ENCODE measurements around the gene PTH2.
"Not testable (repeated sequence)": the region's sequence is repeated elsewhere in the genome, so short reads cannot be mapped to it uniquely, and the experiment has no call there.

PTH2 gene

DNA sequence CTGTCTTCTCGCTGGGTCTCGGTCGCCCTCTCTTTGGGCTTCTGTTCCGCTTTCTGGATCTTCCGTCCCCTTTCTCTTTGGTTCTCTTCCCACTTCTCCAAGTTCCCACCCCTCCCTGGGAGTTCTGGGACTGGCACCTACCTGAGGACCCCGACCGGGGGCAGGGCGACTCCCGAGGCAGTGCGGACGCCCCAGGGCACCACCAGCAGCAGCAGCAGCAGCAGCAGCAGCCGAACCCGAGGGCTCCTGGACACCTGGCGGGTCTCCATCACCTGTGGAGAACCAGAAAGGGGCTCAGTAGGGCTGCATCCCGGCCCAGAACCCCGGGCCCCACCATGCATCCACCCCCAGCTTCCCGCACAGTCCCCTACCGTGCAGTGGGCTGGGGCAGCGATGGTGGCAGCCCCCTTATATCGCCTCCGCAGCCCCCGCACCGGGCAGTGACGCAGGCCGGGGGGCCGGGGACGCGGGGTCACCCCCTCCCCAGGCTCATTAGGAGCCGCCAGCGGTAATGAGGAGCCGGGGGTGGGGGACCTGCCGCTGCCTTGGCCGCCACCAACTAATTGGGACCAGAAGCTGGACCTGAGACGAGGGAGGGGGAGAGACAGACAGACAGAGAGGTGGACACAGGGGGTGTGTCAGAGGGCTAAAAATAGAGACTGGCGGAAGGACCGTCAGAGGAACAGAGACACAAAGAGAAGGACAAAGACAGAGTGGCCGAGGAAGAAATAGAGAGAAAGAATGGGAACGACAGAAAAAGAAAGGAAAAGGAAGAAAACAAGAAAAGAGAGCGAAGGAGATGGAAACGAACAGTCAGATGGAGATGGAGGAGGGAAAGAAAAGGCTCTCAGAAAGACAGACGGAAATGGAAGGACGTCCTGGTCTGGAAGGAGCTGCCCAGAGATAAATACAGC lies at the start of gene PTH2:
Gene PTH2 (minus strand): TSS at position 371 of the 914 bp plus-strand sequence. CDS start 102 bp downstream, at position 269.
- DNase-seq = no peak

- no peak for DNase-seq
Observed at GRCh38 chr19:49472936-49473335, 49.7 kb upstream of the PTH2 start.

GRCh38 chr19:49470615-49470978 lies 47.4 kb upstream of the PTH2 start:
- DNase-seq = no peak

DNA sequence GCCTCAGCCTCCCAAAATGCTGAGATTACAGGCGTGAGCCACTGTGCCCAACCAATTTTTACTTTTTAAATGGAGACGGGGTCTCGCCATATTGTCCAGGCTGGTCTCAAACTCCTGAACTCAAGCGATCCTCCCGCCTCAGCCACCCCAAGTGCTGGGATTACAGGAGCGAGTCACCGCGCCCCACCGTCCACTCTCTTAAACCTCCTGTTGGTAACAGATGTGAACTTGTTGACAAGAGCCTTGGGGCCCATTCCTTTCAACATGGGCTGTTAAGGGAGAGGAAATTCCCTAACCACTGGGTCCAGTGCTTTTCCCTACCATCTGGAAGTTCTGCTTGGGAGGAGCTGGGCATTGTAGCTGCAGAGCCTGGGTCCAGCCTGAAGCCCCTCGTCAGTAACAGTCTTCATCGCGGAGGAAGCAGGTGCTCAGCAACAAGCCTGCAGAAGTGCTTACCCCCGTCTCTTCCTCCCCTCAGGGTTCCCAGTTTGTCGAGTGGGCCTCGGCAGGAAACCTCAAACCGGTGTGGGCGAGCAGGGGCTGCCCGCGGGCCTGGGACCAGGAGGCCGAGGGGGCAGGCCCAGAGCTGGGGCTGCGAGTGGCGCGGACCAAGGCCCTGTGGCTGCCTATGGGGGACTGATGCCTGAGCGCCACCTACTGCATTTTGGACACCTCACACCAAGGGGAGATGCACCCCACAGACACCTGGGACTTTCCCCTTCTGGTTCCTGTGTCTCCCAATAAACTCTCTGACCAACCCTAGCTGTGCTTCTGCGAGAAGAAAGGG lies 46.8 kb upstream of the PTH2 start:
- no peak for DNase-seq

GRCh38 chr19:49468746-49469447 lies 45.7 kb upstream of the PTH2 start:
- DNase-seq = peak; percentile 39

DNA sequence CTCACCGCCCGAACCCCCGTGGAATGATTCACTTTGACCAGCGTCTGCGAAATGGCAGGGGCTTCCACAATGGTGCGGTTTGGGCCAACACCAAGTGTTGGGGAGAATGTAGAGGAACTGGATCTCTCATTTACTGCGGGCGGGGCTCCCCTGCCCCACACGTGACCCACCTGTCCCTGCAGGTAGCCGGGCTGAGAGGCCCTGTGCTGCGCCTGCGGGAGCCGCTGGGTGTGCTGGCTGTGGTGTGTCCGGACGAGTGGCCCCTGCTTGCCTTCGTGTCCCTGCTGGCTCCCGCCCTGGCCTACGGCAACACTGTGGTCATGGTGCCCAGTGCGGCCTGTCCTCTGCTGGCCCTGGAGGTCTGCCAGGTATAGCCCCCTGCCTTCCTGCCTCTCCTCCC lies 45.0 kb upstream of the PTH2 start:
- no peak for DNase-seq

- no peak for DNase-seq
Observed at GRCh38 chr19:49465371-49465770, 42.1 kb upstream of the PTH2 start.

GRCh38 chr19:49463960-49464740 lies 40.9 kb upstream of the PTH2 start:
- DNase-seq = no peak

- no peak for DNase-seq
Observed at GRCh38 chr19:49462492-49462891, 39.3 kb upstream of the PTH2 start.

DNA sequence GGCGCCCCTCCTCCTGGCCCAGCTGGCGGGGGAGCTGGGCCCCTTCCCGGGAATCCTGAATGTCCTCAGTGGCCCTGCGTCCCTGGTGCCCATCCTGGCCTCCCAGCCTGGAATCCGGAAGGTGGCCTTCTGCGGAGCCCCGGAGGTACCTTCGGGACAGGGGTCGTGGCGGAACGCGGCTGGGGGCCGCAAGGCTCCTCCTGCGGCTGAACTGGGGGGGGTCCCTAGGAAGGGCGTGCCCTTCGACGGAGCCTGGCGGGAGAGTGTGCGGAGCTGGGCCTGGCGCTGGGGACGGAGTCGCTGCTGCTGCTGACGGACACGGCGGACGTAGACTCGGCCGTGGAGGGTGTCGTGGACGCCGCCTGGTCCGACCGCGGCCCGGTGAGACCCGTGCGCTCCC lies 38.4 kb upstream of the PTH2 start:
- no peak for DNase-seq

- DNase-seq = not testable (repeated sequence)
Observed at GRCh38 chr19:49461130-49461529, 37.9 kb upstream of the PTH2 start.

- no peak for DNase-seq
Observed at GRCh38 chr19:49459388-49459787, 36.1 kb upstream of the PTH2 start.

GRCh38 chr19:49458567-49458903 lies 35.3 kb upstream of the PTH2 start:
- peak; percentile 71 for DNase-seq

DNA sequence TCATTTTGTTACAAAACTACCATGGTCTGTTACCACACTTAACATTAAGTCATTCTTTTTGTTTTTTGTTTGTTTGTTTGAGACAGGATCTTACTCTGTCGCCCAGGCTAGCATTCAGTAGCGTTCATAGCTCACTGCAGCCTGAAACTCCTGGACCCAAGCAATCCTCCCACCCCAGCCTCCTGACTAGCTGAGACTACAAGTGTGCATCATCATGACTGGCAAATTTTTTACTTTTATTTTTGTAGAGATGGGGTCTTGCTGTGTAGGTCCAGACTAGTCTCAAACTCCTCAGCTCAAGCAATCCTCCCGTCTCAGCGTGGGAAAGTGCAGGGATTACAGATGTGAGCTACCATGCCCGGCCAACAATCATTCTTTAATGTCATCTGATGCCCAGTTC lies 33.1 kb upstream of the PTH2 start:
- DNase-seq = no peak

- no peak for DNase-seq
Observed at GRCh38 chr19:49455773-49456172, 32.5 kb upstream of the PTH2 start.

GRCh38 chr19:49453757-49454240 lies 30.6 kb upstream of the PTH2 start:
- DNase-seq = no peak

- peak; percentile 95 for DNase-seq
Observed at GRCh38 chr19:49453013-49453756, 29.9 kb upstream of the PTH2 start, which contains the start of gene ALDH16A1. ALDH16A1 (plus strand) TSS chr19:49453225; CDS start chr19:49453332, 107 bp downstream.

DNA sequence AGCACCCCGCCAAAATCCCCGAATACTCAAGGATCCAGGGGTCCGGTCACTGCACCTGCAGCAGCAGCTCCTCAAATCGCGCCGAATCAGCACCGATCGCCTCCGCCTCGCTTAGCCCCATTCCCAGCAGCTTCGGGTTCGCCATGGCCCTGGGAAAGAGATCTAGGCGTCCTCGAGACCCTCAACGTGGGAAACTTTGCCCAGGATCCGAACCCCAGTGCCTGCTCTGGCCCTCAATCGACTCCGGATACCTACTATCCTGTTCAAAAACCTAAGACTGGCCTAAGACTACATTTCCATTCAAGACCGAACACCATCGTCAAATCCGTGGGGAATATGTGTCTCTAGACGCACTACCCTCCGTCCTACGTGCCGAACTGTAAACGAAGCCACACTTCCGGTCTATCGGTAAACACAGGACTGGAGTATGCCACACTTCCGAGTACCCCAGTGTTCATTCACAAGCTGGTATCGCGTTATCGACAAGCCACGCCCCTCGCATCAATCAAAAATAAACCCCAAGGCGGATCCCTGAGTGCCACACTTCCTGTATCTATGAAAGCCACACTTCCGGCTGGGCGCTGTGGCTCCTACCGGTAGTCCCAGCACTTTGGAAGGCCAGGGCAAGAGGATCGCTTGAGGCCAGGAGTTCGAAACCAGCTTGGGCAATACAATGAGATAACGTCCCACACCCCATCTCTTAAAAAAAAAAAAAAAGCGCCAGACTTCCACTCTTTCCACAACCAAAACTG lies 28.4 kb upstream of the PTH2 start, which contains the start of gene PIH1D1:
Gene PIH1D1 (minus strand): TSS at position 385 of the 752 bp plus-strand sequence. CDS start 240 bp downstream, at position 145.
- peak; percentile 96 for DNase-seq

- no peak for DNase-seq
Observed at GRCh38 chr19:49450405-49450804, 27.2 kb upstream of the PTH2 start.

DNA sequence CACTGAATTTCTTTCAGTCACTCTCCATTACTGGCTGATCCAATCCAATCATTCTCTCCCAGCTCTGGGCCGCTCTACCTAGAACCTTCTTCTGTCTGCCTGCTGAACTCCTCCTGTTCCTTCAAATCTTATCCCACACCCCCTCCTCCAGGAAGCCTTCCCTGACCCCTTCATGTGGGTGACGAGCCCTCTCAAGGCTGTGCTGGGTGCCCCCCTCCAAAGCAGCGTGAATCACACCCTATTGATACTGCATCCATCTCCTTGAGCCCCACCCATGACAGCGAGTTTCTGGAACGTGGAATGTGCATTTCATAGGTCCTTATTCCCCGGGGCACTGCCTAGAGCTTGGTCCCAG lies 25.2 kb upstream of the PTH2 start:
- DNase-seq = no peak
